Upper lobe of right lung (tissue), 1 donor: ENCODE data around the gene TAS1R3. TPM values are rescaled to one million over a fixed set of nuclear protein-coding genes. Genes with fewer than 3 reads are reported as not detected.

ENCODE experiments used
- ATAC-seq: fragments of 200-7000 bp; cut with Tn5 transposase; one replicate; pipeline ENCODE4 v1.9.1; 2020; ENCODE audit warnings: mild to moderate bottlenecking, moderate library complexity
- DNase-seq: peaks from one replicate; pipeline ENCODE4 v3.0.0-alpha.2; 2020
- H3K27ac ChIP-seq: fragments of 200-600 bp; one replicate; pipeline ENCODE4 v1.8.0; 2022
- H3K27me3 ChIP-seq: fragments of 200-600 bp; one replicate; pipeline ENCODE4 v1.8.0; 2022; ENCODE audit warnings: mild to moderate bottlenecking
- H3K36me3 ChIP-seq: fragments of 200-600 bp; one replicate; pipeline ENCODE4 v1.8.0; 2022
- H3K4me1 ChIP-seq: fragments of 200-600 bp; one replicate; pipeline ENCODE4 v1.8.0; 2022
- H3K4me3 ChIP-seq: fragments of 200-600 bp; one replicate; pipeline ENCODE4 v1.8.0; 2022; ENCODE audit warnings: mild to moderate bottlenecking
- H3K9me3 ChIP-seq: fragments of 200-600 bp; one replicate; pipeline ENCODE4 v1.8.0; 2022
- intact Hi-C: fragments of 100-400 bp; cut with DNase I; formaldehyde crosslinking; loops from one replicate; pipeline ENCODE4 v1.11.0; 2022
- total RNA-seq: library from RNA; stranded (reverse); fragmentation: NEBNext Ultra II Directional; extraction: Animal tissue kit (Norgen Biotek cat#: 25700); gene quantifications from one replicate; pipeline ENCODE4 v1.2.1, GENCODE V29; 2021
- TF ChIP-seq, protein P1 (sequence below): fragments of 200-600 bp; IDR thresholded peaks from one replicate; pipeline ENCODE4 v1.8.0; 2022; ENCODE audit warnings: antibody characterized with exemption
- donor health status: DM: no; HTN: yes; CAD: no; lungs with severe emphysema.

Gene TAS1R3
- total RNA-seq, 1 donor from 2014 or later: 0.32 TPM

DNA sequence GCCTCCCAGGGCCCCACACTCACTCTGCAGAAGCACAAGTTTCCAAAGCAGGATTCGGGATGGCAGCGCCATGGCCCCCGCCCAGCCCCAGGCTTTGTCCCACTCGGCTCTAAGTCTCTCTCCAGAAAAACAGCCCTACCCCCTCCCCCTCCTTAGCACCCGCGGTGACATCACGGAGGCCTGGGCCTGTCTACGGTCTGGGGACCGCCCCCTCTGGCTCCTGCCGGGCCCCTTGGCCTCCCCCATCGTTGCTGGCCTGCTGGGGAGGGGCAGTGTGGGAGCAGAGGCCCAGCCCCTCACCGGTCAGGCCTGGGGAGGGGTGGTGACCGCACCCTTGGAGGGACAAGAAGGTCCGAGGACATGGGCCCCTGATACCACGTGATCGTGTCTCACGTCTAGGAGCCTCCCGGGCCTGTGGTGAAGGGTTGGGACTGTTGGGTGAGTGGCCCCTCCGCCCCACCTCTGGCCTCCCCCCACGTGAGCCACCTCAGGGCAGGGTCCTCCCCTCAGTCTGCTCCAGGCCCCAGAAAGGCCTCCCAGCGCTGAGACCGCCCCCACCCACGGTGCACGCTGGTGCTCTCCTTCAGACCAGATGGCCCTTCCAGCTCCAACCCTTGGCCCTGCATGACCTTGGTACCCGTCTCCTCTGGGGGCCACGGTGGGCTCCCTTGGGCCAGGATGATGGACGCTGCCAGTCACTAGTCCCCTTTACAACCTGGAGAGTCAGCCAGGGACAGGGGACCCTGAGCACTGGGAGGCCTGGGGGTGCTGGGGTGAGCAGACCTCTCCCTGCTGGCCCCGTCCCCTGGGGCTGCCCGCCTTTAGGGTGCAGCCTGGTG is 27.6 kb downstream of the TAS1R3 start, which contains the start of gene MXRA8:
Gene MXRA8, minus strand, starts transcription at position 123 of the 839 bp plus-strand sequence. Its CDS starts 51 bp downstream, at position 72.
- Histone ChIP-seq H3K4me3 (peak within 1 kb of the TSS; percentile 54), H3K4me1 (peaks cover 30% of the 10 kb centered on the region), H3K27ac (peak within 1 kb of the TSS; percentile 81), H3K9me3 (no peaks in the 10 kb centered on the region), H3K27me3 (peaks cover 17% of the 10 kb centered on the region), H3K36me3 (no peaks in the 10 kb centered on the region)
- DNase-seq (peak; percentile 68), ATAC-seq (peak; percentile 54)
- TF ChIP-seq, protein P1, sequence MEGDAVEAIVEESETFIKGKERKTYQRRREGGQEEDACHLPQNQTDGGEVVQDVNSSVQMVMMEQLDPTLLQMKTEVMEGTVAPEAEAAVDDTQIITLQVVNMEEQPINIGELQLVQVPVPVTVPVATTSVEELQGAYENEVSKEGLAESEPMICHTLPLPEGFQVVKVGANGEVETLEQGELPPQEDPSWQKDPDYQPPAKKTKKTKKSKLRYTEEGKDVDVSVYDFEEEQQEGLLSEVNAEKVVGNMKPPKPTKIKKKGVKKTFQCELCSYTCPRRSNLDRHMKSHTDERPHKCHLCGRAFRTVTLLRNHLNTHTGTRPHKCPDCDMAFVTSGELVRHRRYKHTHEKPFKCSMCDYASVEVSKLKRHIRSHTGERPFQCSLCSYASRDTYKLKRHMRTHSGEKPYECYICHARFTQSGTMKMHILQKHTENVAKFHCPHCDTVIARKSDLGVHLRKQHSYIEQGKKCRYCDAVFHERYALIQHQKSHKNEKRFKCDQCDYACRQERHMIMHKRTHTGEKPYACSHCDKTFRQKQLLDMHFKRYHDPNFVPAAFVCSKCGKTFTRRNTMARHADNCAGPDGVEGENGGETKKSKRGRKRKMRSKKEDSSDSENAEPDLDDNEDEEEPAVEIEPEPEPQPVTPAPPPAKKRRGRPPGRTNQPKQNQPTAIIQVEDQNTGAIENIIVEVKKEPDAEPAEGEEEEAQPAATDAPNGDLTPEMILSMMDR: no peak
- intact Hi-C loops: no loop called here

DNA sequence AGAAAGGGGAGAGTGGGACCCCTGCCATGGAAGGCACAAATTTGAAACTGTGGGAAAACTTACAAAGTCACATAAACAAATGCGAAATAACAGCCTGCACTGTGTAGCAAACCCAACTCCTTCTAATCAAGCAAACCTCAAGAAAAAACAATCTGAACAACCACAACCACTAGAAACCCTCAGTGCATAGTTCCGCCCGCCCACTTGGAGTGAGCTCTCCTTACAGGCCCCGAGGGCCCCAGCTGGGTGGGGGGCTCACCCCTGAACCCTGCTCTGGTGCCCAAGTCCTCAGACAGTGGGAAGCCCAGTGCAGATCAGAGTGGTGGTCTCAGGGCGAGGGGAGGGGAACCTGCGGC is 28.2 kb downstream of the TAS1R3 start:
- TF ChIP-seq, protein P1: no peak

DNA sequence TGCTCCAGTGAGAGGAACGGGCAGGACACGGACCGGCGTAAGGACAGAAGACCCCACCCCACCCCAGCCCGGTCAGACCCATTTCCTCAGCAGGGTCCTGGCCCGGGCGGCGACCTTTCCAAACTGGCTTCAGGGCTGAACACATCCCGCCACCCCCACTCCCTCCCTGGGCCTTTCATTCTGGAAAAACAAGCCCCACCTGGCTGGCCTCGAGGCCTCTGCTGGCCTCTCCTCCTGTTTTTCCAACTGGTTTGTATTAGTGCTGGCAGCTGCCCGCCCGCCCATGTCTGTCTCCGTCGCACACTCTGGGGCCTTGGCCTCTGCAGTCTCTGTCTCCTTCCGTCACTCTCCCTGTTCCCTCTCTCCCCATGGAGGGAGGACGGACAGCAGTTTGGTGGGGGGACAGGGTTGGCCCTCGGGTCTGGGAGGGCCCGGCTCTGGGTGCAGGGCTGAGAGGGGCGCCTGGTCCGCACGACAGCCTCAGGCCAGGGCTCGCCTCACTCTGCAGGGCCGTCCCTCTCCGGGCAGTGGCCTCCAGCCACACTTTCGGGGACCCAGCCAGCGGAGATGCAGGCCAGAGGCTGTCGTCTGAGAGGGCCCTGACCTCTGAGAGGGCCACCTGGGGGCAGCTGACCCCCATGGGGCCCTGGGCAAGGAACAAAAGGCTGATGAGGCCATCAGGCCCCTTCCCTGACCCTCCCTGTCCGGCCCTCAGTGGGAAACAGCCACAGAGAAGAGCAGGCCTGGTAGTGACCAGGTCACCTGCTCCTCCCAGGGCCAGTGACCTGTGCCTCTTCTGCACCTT is 28.8 kb downstream of the TAS1R3 start:
- peaks cover 20% of the 10 kb centered on the region for H3K4me1 ChIP-seq
- no peak overlapping the region for H3K4me3 ChIP-seq
- H3K9me3 ChIP-seq: no peaks in the 10 kb centered on the region
- intact Hi-C loops: no loop called here
- DNase-seq (peak; percentile 68), ATAC-seq (no peak)
- TF ChIP-seq, protein P1: no peak
- no peaks in the 10 kb centered on the region for H3K36me3 ChIP-seq
- H3K27ac ChIP-seq: peak overlapping the region; percentile 81
- peaks cover 13% of the 10 kb centered on the region for H3K27me3 ChIP-seq

More for the DNA sequence above, 28.2 kb downstream of the TAS1R3 start:
- DNase-seq (no peak), ATAC-seq (no peak)
- H3K36me3 ChIP-seq: no peaks in the 10 kb centered on the region
- H3K27me3 ChIP-seq: peaks cover 13% of the 10 kb centered on the region
- intact Hi-C loops: no loop called here
- H3K9me3 ChIP-seq: no peaks in the 10 kb centered on the region
- H3K27ac ChIP-seq: peak overlapping the region; percentile 81
- peaks cover 25% of the 10 kb centered on the region for H3K4me1 ChIP-seq
- no peak overlapping the region for H3K4me3 ChIP-seq

DNA sequence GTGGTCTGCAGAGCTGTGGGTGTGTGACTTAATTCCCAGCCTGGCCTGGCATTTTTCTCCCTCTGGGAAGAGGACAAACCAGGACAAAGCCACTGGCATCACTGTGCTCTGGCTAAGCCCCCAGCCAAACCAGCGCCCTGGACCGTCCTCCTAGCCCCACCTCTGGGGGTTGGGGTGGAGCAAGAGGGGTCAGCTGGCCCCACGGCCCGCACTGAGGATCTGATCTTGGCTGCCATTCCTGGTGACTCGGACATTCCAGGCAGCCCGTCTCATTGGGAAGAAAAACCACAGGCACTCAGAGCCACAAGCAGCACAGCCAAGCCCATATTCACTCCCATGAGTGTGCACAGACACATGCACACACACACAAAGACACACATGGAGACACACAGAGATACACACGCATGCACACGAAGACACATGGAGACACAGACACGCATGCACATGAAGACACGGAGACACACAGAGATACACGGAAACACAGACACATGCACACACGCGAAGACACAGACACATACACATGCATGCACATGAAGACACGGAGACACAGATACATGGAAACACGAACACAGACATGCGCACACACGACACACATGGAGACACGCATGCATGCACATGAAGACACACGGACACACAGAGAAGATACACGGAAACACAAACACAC is 29.6 kb downstream of the TAS1R3 start:
- H3K4me1 ChIP-seq: peaks cover 19% of the 10 kb centered on the region
- intact Hi-C loops: no loop called here
- H3K4me3 ChIP-seq: no peak overlapping the region
- DNase-seq: peak; percentile 74
- no peaks in the 10 kb centered on the region for H3K36me3 ChIP-seq
- ATAC-seq: peak; percentile 57
- H3K27ac ChIP-seq: peak overlapping the region; percentile 81
- TF ChIP-seq, protein P1: no peak
- no peaks in the 10 kb centered on the region for H3K9me3 ChIP-seq
- peaks cover 13% of the 10 kb centered on the region for H3K27me3 ChIP-seq

DNA sequence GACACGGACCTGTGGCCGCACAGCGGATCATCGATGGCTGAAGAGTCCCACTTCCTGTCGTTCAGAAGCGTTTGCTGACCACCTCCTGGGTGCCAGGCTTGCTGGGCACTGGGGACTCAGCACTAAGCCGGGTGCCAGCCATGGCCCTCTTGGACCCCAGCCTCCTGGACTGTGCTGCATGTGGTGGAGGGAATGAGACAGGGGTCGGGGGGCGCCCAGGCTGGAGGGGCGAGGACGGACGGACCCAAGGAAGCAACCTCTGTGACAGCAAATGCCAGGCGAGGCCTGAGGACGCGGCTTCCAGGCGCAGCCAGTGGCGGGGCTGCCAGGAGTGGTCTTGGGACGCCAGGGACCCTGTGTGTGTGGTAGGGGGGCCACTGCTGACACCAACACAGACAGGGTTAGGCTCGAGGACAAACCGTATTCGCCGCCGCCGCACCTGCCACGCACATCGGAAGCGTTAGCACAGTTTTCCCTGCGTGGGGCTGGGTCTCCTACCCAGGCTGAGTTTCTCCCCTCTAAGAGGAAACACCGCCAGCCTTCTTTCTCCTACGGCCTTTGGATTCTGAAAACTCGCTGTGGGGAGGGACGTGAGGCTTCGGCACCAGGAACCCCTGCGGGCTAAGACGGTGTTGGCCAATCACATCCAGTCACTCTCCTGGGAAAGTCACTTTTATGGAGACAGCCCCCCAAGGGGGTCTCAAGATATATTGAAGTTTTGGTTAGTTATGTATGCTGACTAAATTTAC is 30.3 kb downstream of the TAS1R3 start:
- Histone ChIP-seq H3K9me3 (no peaks in the 10 kb centered on the region), H3K36me3 (no peaks in the 10 kb centered on the region), H3K4me1 (peaks cover 19% of the 10 kb centered on the region), H3K4me3 (no peak overlapping the region), H3K27me3 (peaks cover 13% of the 10 kb centered on the region), H3K27ac (peak overlapping the region; percentile 68)
- TF ChIP-seq, protein P1: no peak
- DNase-seq: no peak
- intact Hi-C loops: no loop called here
- no peak for ATAC-seq
